Colon (tissue), 2 donors: Measurements from ENCODE around the gene KCNH1.

Experiments
- FAIRE-seq: peaks from 2 replicates; lab custom pipeline; 2012; peaks lifted over from hg19 to GRCh38; lab: Jason Lieb, UNC
- donor health status: control.
- donor health status: control.

KCNH1 gene

DNA sequence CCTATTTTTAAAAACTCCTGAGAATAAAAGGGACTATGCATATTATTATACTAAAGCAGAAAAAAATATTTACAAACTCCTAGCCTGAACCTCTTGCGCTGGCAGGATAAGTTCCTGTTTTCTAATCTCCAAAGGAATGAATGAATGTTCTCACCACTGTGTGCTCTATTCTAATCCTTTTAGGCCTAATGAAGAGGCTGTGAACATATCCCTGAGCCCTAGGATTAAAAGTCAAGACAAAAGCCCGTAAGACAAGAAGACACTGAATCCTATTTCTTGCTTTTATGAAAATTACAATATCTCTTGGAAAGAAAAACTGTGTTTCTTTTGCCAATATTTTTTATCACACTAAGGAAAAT is 487.7 kb downstream of the KCNH1 start:
- FAIRE-seq = no peak

DNA sequence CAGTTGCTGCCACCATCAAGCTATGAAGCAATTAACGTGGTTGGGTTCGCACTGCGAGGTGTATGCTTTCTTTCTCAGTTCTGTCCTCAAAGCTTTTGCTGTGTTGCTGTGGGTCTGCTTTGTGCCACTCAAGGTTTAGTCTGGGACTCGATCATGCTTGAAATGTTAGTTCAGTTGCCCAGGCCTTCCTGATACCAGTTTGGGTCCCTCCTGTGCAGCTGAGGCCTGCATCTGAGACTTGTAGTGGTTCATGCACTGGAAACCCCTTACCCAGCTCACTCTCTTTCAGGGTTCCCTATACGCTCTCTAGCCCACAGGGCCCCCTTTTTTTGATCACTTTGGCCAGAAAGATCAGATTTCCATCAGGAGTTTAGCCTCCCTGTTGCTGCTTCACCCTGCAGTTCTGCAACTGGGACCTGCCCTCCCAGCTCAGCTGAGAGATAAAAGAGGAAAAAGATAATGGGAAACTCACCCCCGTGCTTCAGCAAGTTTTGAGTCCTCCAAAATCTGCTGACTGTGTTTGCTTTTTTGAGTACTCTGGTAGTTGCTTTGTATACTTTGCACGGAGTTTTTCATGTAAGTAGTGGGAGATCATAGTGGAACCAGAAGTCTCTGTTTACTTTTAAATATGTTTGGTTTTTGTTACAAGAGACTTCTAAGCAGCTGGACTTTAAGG is 488.2 kb downstream of the KCNH1 start:
- FAIRE-seq = no peak

DNA sequence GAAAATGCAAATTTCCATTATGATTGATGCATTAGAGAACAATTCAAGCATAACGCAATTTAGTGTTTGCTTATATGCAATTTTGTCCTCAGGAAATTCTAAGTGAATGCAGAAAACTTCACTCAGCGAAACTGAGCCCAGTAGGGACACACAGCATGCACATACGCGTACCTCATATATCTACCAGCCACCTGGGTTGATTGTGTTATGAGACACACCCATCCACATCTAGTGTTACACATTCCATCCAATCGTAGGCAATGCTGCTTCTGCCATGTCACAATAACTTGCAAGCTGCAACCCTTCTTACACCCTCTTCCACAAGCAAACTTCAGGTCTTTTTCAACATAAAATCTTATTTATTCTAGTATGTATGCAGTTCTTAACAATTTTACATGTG is 492.4 kb downstream of the KCNH1 start:
- no peak for FAIRE-seq

DNA sequence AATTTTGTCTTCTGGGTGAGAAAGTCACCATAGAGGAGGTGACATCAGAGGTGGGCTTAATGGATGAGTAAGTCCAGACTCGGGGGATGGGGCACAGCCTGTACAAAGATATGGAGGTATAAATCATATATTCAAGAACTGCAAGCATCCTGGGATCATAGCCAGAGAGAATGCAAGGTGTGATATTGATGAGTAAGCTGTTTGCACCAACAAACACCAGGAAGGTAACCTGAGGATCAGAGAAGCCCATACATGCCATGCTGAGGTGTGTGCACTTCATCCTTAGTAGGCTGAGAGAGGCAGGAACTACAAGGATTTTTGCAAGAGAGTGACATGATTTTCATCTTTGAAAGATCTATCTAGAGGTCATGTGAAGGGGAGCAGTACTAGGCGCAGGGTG is 498.8 kb downstream of the KCNH1 start:
- no peak for FAIRE-seq

- FAIRE-seq = no peak
Measured at GRCh38 chr1:210633636-210634035, 500.3 kb downstream of the KCNH1 start.

DNA sequence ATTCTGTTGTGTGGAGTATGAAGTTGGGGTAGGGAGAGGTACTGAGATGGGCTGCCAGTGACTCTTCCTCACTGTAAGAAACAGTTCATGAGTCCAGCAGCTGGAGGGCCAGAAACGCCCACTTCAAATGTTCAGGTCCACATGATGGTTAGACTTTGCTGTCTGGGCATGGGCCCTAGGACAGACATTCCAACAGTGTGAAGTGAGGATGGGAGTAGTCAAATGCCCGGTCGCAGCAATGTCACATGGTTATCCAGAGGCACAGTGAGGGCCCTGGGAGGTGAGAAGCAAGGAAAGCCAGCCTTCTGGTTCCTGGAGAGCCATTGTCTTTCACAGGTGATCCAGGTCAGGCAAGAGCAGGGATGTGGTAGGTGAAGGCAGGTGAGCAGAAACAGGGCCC is 500.8 kb downstream of the KCNH1 start:
- FAIRE-seq = no peak

DNA sequence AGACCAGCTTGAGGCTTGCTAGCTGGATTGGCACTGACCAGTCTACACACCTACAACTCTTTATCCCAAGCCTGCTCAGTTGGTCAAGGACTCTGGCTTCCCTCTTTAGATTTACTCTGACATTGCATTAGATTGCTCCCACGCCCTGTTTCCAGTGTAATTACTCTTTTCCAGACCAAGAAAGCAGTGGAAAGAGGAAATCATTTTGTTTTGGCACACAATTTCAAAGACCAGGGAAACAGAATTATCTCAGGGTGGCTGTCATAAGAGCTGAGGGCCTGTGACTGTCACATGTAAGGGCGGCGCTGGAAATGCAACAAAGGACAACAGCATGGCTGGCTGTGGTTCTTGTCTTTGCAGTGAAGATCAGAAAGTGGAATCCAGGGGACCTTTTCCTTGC is 502.5 kb downstream of the KCNH1 start:
- FAIRE-seq = no peak

DNA sequence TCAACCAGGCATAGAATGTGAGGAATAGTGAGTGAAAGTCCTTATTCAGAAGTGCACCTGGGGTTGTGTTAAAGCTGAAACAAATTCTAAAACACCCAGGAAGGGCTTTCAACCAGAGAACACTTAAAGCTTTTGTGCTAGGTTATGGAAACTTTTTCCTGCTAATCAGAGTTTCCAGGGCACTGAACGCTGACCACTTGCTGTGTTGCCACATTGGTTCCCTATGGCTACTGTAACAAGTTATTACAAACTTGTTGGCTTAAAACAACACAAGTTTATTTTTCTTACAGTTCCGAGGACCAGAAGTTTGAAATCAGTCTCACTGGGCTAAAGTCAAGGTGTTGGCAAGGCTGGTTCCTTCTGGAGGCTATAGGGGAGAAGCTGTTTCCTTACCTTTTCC is 504.7 kb downstream of the KCNH1 start:
- no peak for FAIRE-seq

GRCh38 chr1:210627755-210628154 is 506.2 kb downstream of the KCNH1 start:
- FAIRE-seq = no peak
